Measurements from ENCODE around the gene BRD1.

Gene BRD1

DNA sequence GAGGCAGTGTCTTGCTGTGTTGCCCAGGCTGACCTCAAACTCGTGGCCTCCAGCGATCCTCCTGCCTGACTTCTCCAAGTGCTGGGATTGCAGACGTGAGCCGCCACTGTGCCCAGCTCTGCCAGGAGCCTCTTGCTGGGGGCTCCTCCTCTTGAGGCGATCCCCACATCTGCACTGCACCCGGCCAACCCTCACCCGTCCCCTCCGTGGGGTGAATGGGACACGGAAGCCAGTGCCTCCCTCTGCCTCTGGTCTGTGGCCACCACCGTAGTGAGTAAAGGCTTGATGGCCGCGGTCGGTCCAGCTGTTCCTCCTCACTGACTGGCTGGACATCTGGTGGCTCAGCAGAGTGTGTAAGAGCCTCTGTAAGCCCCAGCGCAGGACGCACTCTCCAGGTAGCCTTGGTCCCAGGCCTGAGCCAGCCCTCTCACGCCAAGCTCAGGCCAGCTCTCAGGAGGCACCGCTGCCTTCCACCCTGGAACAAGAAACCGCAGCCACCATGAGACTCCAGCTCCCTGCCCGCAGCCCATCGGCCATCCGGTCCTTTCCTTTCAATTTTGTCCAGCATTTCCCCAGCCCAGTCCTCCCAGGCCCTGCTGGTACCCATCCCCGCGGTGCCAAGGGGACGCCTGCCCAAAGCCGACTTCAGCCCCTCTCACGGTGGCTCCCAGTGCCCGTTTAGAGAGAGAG lies 100.3 kb downstream of the BRD1 start:
- no peak for DNase-seq (ENCODE audit: low read depth)

- no peak for DNase-seq (ENCODE audit: low read depth)
These were observed 101.0 kb downstream of the BRD1 start for GRCh38 chr22:49726701-49727101.

DNA sequence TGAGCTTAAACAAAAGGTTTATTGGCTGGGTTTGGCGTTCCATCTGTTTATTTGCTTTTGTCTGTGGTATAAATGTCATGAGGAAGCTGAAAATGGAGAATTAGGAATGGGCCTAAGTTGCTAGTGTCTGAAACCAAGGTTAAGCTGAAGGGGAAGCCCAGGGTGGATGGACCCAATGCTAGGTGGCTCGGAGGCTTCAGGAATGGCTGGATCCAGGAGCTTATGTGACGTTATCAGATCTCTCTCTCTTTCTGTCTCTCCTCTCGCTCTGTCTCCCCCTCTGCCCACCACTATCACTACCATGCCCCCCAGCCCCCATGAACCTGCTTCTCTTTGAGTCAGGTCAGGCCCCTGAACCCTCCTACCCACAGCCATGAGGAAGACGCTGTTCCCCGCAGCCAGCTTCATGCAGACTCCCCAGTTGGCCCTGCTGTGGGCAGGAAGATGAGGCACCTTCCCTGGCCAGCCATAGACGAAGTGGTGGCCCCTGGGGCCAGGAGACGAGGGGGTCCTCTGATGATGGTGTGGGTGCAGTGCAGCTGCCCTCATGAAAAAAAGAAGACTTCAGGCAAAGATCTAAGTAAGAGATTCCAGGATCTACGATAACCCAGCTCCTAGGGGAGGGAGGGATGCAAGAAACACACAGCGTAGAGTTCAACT lies 101.5 kb downstream of the BRD1 start:
- no peak for DNase-seq (ENCODE audit: low read depth)

DNA sequence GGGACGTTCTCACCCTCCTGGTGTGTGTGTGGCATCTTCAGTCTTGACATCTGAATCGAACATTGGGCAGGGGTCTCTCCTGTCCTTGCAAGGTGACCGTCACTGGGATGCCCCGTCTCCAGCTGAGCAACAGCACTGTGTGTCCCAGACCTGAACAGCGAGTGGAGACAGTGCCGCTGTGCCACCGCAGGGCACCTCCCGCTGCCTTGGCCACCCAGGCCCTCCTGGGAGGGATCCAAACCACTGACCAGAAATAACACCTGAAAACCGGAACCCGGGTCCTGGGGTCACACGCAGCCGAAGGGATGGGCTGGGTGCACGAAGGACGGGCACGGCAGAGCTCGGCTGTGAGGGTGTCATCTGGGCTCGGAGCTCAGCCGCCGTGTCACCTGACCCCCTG lies 102.2 kb downstream of the BRD1 start:
- no peak for DNase-seq (ENCODE audit: low read depth)

GRCh38 chr22:49724893-49725489 lies 102.7 kb downstream of the BRD1 start:
- peak; percentile 64 for DNase-seq (ENCODE audit: low read depth)

DNA sequence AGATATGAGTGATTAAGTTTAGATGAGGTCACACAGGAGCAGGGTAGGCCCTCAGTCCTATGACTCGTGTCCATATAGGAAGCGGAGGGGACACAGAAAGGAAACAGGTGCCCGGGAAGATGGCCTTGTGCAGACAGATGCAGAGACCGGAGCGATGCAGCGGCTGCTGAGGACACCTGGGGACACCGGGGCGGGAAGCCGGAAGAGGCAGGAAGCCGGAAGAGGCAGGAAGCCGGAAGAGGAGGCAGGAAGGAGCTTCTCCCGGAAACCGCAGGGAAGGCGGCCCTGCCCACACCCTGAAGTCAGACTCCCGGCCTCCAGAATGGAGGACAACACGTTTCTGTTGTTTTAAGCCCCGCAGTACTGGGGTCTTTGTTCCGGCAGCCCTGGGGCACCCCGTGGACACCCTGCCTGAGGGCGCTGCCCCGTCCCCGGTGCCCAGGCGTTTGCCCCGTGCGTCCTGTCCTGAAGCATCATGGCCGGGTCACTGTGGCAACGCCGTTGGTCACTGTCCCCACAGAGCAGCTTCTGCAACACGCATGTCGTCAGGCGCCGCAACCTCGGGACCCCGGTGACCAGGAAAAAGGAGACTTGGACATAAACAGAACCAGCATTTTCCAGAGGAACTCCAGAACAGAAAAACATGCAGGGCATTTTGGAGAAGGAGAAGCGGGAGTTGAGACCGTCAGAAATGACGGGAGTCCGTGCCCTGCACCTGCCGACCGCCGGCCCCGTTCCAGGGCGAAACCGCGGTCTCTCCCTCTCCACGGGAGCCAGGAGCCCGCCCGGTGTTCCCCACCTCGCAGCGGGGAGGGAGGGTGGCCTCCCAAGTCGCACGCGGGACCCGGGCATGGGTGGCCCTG lies 103.4 kb downstream of the BRD1 start:
- DNase-seq (ENCODE audit: low read depth), result peak; percentile 46

- no peak for DNase-seq (ENCODE audit: low read depth)
These were observed 104.1 kb downstream of the BRD1 start for GRCh38 chr22:49723478-49724029.

Data from activated T-cell treated with anti-CD3 and anti-CD28 coated beads for 24 hours (primary cell).